ENCODE results near the gene TBX15. TPM values are rescaled to one million over a fixed set of nuclear protein-coding genes. Genes with fewer than 3 reads are reported as not detected.
A peak's percentile ranks its signal among the peaks of the same experiment; 100 is the strongest.

TBX15 gene
- total RNA-seq, result 0.43 TPM
- long read RNA-seq, full-length matches to known transcripts, result 1 of 1 reads
- long read RNA-seq, partial matches to known transcripts, result 0 of 1 reads
- long read RNA-seq, other reads (novel, unspliced or antisense), result 0 of 1 reads

- ATAC-seq (ENCODE audit: poor library complexity) (peak; percentile 38), DNase-seq (no peak)
- intact Hi-C loops (cut with DNase I), result no loop called here
Observed at GRCh38 chr1:118988186-118989005, at the start of gene TBX15. TBX15 (minus strand) TSS chr1:118988343; CDS start chr1:118987795, 548 bp downstream.

- intact Hi-C loops (cut with DNase I), result no loop called here
- ATAC-seq (ENCODE audit: poor library complexity) (no peak), DNase-seq (no peak)
Observed at GRCh38 chr1:119034359-119034758, 46.2 kb upstream of the TBX15 start.

GRCh38 chr1:119032986-119033385 is 44.8 kb upstream of the TBX15 start:
- no peak for ATAC-seq (ENCODE audit: poor library complexity)
- no peak for DNase-seq
- intact Hi-C loops (cut with DNase I), result no loop called here

GRCh38 chr1:119027759-119028158 is 39.6 kb upstream of the TBX15 start:
- no peak for DNase-seq
- no peak for ATAC-seq (ENCODE audit: poor library complexity)

GRCh38 chr1:119026956-119027355 is 38.8 kb upstream of the TBX15 start:
- DNase-seq, result no peak
- intact Hi-C loops (cut with DNase I), result no loop called here
- no peak for ATAC-seq (ENCODE audit: poor library complexity)

More at GRCh38 chr1:119027759-119028158, 39.6 kb upstream of the TBX15 start:
- intact Hi-C loops (cut with DNase I), result no loop called here

- DNase-seq (no peak), ATAC-seq (ENCODE audit: poor library complexity) (no peak)
- intact Hi-C loops (cut with DNase I), result no loop called here
Observed at GRCh38 chr1:119015547-119015946, 27.4 kb upstream of the TBX15 start.

- no peak for DNase-seq
- intact Hi-C loops (cut with DNase I), result no loop called here
- no peak for ATAC-seq (ENCODE audit: poor library complexity)
Observed at GRCh38 chr1:119012383-119012782, 24.2 kb upstream of the TBX15 start.

- DNase-seq (no peak), ATAC-seq (ENCODE audit: poor library complexity) (no peak)
- intact Hi-C loops (cut with DNase I), result no loop called here
Observed at GRCh38 chr1:119011706-119012105, 23.6 kb upstream of the TBX15 start.

GRCh38 chr1:119011116-119011515 is 23.0 kb upstream of the TBX15 start:
- intact Hi-C loops (cut with DNase I), result no loop called here
- ATAC-seq (ENCODE audit: poor library complexity) (no peak), DNase-seq (no peak)

GRCh38 chr1:119010201-119010600 is 22.1 kb upstream of the TBX15 start:
- DNase-seq (no peak), ATAC-seq (ENCODE audit: poor library complexity) (no peak)

GRCh38 chr1:119009312-119009655 is 21.1 kb upstream of the TBX15 start:
- DNase-seq, result no peak
- intact Hi-C loops (cut with DNase I), result loop anchor here (5.0 kb wide), 2 partner anchors 787 to 857 kb away; no protein-coding TSS in a partner anchor
- no peak for ATAC-seq (ENCODE audit: poor library complexity)

More at GRCh38 chr1:119010201-119010600, 22.1 kb upstream of the TBX15 start:
- intact Hi-C loops (cut with DNase I), result no loop called here

GRCh38 chr1:119008483-119009311 is 20.6 kb upstream of the TBX15 start:
- ATAC-seq (ENCODE audit: poor library complexity) (peak; percentile 87), DNase-seq (no peak)
- intact Hi-C loops (cut with DNase I), result loop anchor here (5.0 kb wide), 2 partner anchors 786 to 856 kb away; no protein-coding TSS in a partner anchor

- intact Hi-C loops (cut with DNase I), result loop anchor here (5.0 kb wide), 2 partner anchors 786 to 856 kb away; no protein-coding TSS in a partner anchor
- DNase-seq, result no peak
- peak; percentile 41 for ATAC-seq (ENCODE audit: poor library complexity)
Observed at GRCh38 chr1:119007670-119008482, 19.7 kb upstream of the TBX15 start.

- no peak for ATAC-seq (ENCODE audit: poor library complexity)
- intact Hi-C loops (cut with DNase I), result loop anchor here (5.0 kb wide), 2 partner anchors 785 to 855 kb away; no protein-coding TSS in a partner anchor
- no peak for DNase-seq
Observed at GRCh38 chr1:119007339-119007669, 19.2 kb upstream of the TBX15 start.

GRCh38 chr1:119006406-119007279 is 18.5 kb upstream of the TBX15 start:
- no peak for ATAC-seq (ENCODE audit: poor library complexity)

GRCh38 chr1:119005724-119006405 is 17.7 kb upstream of the TBX15 start:
- no peak for ATAC-seq (ENCODE audit: poor library complexity)
- DNase-seq, result no peak
- intact Hi-C loops (cut with DNase I), result loop anchor here (5.0 kb wide), 2 partner anchors 784 to 854 kb away; no protein-coding TSS in a partner anchor

More at GRCh38 chr1:119006406-119007279, 18.5 kb upstream of the TBX15 start:
- intact Hi-C loops (cut with DNase I), result loop anchor here (5.0 kb wide), 2 partner anchors 784 to 854 kb away; no protein-coding TSS in a partner anchor
- DNase-seq, result no peak

GRCh38 chr1:119004781-119005180 is 16.6 kb upstream of the TBX15 start:
- ATAC-seq (ENCODE audit: poor library complexity) (no peak), DNase-seq (no peak)
- intact Hi-C loops (cut with DNase I), result loop anchor here (5.0 kb wide), 2 partner anchors 782 to 852 kb away; no protein-coding TSS in a partner anchor
